Endothelial cell (in vitro differentiated cells): ENCODE measurements around the gene KCNH2. TPM values are rescaled to one million over a fixed set of nuclear protein-coding genes. Genes with fewer than 3 reads are reported as not detected.

Experiments
- DNase-seq: peaks from one replicate; pipeline ENCODE4 v3.0.0; 2021; ENCODE audit warnings: low spot score
- H3K27ac Mint-ChIP-seq: one replicate; pipeline ENCODE4 v1.8.0; 2021; ENCODE audit warnings: mixed read lengths, inconsistent platforms; ENCODE audit not compliant: unreplicated experiment
- H3K27me3 Mint-ChIP-seq: one replicate; pipeline ENCODE4 v1.8.0; 2021; ENCODE audit warnings: mild to moderate bottlenecking, moderate library complexity, mixed read lengths, inconsistent platforms; ENCODE audit not compliant: unreplicated experiment
- H3K36me3 Mint-ChIP-seq: one replicate; pipeline ENCODE4 v1.8.0; 2021; ENCODE audit warnings: mild to moderate bottlenecking, low read depth, mixed read lengths, inconsistent platforms; ENCODE audit not compliant: unreplicated experiment
- H3K4me1 Mint-ChIP-seq: one replicate; pipeline ENCODE4 v1.8.0; 2021; ENCODE audit warnings: mild to moderate bottlenecking, mixed read lengths, inconsistent platforms; ENCODE audit not compliant: unreplicated experiment
- H3K4me3 Mint-ChIP-seq: one replicate; pipeline ENCODE4 v1.8.0; 2021; ENCODE audit warnings: mild to moderate bottlenecking, mixed read lengths, inconsistent platforms; ENCODE audit not compliant: unreplicated experiment
- H3K9me3 Mint-ChIP-seq: one replicate; pipeline ENCODE4 v1.8.0; 2021; ENCODE audit warnings: mixed read lengths, inconsistent platforms; ENCODE audit not compliant: unreplicated experiment
- total RNA-seq: library from RNA; stranded (reverse); fragmentation: NEBNext Ultra II Directional; extraction: Animal tissue kit (Norgen Biotek cat#: 25700); gene quantifications from one replicate; pipeline ENCODE4 v1.2.1, GENCODE V29; 2021; ENCODE audit not compliant: unreplicated experiment
- TF ChIP-seq, protein P1 (sequence below): fragments of 200-600 bp; sonication (generic); IDR thresholded peaks from one replicate; pipeline ENCODE4 v1.5.0; 2021; ENCODE audit warnings: antibody characterized with exemption; ENCODE audit not compliant: unreplicated experiment

Gene KCNH2
- total RNA-seq, 1 donor from 2014 or later: 3.4 TPM

DNA sequence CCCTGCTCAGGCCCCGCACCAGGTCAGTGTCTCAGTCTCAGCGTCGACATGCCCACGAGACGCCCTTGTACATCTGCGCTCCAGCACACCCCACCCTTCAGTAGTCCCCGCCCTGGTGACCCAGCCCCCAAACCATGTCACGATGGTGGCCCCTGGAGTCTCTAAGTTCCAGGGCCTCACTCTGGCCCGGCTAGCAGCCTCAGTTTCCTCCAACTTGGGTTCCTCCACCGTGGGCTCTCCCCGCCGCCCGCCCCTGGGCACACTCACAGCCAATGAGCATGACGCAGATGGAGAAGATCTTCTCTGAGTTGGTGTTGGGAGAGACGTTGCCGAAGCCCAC, 27.0 kb downstream of the KCNH2 start:
- Mint-ChIP-seq H3K4me1 (peaks cover 12% of the 10 kb centered on the region), H3K27me3 (peaks cover 10% of the 10 kb centered on the region), H3K27ac (no peak overlapping the region), H3K4me3 (no peak overlapping the region), H3K9me3 (no peaks in the 10 kb centered on the region), H3K36me3 (no peaks in the 10 kb centered on the region)
- DNase-seq: no peak
- TF ChIP-seq, protein P1, sequence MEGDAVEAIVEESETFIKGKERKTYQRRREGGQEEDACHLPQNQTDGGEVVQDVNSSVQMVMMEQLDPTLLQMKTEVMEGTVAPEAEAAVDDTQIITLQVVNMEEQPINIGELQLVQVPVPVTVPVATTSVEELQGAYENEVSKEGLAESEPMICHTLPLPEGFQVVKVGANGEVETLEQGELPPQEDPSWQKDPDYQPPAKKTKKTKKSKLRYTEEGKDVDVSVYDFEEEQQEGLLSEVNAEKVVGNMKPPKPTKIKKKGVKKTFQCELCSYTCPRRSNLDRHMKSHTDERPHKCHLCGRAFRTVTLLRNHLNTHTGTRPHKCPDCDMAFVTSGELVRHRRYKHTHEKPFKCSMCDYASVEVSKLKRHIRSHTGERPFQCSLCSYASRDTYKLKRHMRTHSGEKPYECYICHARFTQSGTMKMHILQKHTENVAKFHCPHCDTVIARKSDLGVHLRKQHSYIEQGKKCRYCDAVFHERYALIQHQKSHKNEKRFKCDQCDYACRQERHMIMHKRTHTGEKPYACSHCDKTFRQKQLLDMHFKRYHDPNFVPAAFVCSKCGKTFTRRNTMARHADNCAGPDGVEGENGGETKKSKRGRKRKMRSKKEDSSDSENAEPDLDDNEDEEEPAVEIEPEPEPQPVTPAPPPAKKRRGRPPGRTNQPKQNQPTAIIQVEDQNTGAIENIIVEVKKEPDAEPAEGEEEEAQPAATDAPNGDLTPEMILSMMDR: no peak

DNA sequence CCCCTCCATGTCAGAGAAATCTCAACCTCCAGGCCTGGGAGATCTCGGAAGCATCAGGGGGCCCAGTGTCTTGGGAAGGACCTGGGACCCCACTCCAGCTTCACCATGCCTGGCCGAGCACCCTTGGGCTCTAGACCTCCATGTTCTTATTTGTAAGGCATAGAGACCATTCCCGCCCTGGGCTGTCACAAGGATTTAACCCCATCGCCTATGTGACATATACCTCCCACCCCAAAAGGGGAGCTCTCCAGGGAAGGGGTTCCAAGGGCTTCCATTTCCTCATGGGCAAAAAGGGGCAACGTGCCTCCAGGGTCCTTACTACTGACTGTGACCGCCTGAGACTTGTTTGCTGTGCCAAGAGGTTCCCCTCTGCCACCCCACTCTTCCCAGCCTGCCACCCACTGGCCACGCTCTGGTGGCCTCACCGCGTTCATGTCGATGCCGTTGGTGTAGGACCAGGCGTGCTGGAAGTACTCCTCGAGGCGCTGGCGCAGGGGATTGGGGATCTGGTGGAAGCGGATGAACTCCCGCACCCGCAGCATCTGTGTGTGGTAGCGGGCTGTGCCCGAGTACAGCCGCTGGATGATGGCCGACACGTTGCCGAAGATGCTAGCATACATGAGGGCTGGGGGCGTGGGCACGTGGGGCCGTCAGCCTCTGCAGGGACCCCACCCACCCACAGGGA, 27.5 kb downstream of the KCNH2 start:
- Mint-ChIP-seq H3K4me3 (no peak overlapping the region), H3K36me3 (no peaks in the 10 kb centered on the region), H3K9me3 (no peaks in the 10 kb centered on the region), H3K27me3 (peaks cover 12% of the 10 kb centered on the region), H3K4me1 (peaks cover 9% of the 10 kb centered on the region), H3K27ac (no peak overlapping the region)
- no peak for DNase-seq
- TF ChIP-seq, protein P1: no peak

DNA sequence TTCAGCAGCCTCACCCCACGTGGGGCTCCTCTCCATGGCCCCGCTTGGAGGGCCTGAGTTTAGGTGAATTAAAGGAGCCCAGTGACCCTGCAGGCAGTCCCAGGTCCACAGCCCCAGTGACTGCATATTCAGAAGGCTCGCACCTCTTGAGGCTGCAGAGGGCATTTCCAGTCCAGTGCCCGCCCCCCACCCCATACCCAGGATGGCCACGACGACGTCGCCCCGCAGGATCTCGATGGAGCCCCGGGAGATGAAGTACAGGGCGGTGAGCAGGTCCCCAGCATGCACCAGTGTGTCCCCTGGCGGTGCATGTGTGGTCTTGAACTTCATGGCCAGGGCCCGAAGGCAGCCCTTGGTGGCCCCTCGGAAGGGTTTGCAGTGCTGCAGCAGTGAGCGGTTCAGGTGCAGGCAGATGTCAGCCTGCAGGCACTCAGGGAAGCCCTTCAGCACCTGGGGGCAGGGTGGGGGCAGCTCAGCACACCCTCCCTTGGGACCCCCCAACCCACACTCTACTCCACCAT, 28.1 kb downstream of the KCNH2 start:
- no peak for DNase-seq
- TF ChIP-seq, protein P1: no peak

DNA sequence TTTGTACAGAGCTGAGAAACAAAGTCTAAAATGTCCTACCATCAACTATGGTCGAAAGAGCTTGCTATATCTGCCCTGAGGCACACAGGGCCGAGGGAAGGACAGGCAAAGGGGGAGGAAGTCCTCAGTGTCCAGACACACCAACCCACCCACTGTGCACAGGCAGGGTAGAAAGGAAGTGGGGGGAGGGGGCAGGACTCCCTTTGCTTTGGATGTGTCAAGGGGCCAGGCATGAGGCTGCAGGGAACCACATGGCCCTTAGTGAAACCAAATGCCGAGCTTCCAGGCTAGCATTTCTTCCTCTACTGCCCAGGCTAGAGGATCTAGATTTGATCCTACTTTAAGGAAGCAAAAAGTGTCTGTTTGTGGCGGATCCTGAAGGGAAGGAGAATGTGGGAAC, 28.6 kb downstream of the KCNH2 start:
- DNase-seq: no peak
- H3K36me3 Mint-ChIP-seq: no peaks in the 10 kb centered on the region
- H3K4me1 Mint-ChIP-seq: peaks cover 7% of the 10 kb centered on the region
- no peak overlapping the region for H3K27ac Mint-ChIP-seq
- TF ChIP-seq, protein P1: no peak
- peak overlapping the region; percentile 6 for H3K4me3 Mint-ChIP-seq
- H3K9me3 Mint-ChIP-seq: no peaks in the 10 kb centered on the region
- peaks cover 10% of the 10 kb centered on the region for H3K27me3 Mint-ChIP-seq

More for the DNA sequence above, 28.1 kb downstream of the KCNH2 start:
- H3K9me3 Mint-ChIP-seq: no peaks in the 10 kb centered on the region
- peaks cover 9% of the 10 kb centered on the region for H3K4me1 Mint-ChIP-seq
- H3K27ac Mint-ChIP-seq: no peak overlapping the region
- H3K36me3 Mint-ChIP-seq: no peaks in the 10 kb centered on the region
- H3K27me3 Mint-ChIP-seq: peaks cover 12% of the 10 kb centered on the region
- H3K4me3 Mint-ChIP-seq: no peak overlapping the region

DNA sequence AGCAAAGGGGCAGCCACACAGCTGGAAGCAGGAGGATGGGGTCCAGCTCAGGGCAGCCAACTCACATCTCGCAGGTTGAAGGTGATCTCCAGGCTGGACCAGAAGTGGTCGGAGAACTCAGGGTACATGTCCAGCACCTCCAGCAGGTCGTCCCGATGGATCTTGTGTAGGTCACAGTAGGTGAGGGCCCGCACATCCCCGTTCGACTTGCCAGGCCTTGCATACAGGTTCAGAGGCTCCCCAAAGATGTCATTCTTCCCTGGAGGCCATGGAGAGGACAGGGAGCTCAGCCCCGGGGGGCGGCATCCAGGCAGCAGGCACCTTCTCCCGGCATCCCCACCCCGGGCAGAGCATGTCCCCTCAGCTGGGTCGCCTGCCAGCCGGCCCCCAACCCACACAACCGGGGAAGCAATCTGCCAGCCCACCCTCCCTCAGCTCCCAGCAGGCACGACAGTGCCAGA, 29.3 kb downstream of the KCNH2 start:
- no peak overlapping the region for H3K4me3 Mint-ChIP-seq
- TF ChIP-seq, protein P1: no peak
- no peaks in the 10 kb centered on the region for H3K36me3 Mint-ChIP-seq
- peaks cover 7% of the 10 kb centered on the region for H3K4me1 Mint-ChIP-seq
- H3K27ac Mint-ChIP-seq: no peak overlapping the region
- H3K9me3 Mint-ChIP-seq: no peaks in the 10 kb centered on the region
- peaks cover 13% of the 10 kb centered on the region for H3K27me3 Mint-ChIP-seq
- no peak for DNase-seq
